ENCODE results near the gene TBX6. TPM values are rescaled to one million over a fixed set of nuclear protein-coding genes. Genes with fewer than 3 reads are reported as not detected.

Gene TBX6
- polyA plus RNA-seq, 3 donors: 1.1 to 1.7 (median 1.5) TPM

GRCh38 chr16:30070490-30070889 lies 21.2 kb downstream of the TBX6 start:
- no peak for DNase-seq (ENCODE audit: extremely low read depth in 1 of 11, low read depth in 9 of 11, low spot score in 4 of 11)

GRCh38 chr16:30069611-30070462 lies 21.9 kb downstream of the TBX6 start:
- no peak for DNase-seq (ENCODE audit: extremely low read depth in 1 of 11, low read depth in 9 of 11, low spot score in 4 of 11)

GRCh38 chr16:30068750-30069610 lies 22.7 kb downstream of the TBX6 start:
- DNase-seq (ENCODE audit: extremely low read depth in 1 of 11, low read depth in 9 of 11, low spot score in 4 of 11): no peak

- no peak for DNase-seq (ENCODE audit: extremely low read depth in 1 of 11, low read depth in 9 of 11, low spot score in 4 of 11)
These were observed 23.4 kb downstream of the TBX6 start for GRCh38 chr16:30068333-30068732.

GRCh38 chr16:30067584-30067916 lies 24.2 kb downstream of the TBX6 start:
- DNase-seq (ENCODE audit: extremely low read depth in 1 of 11, low read depth in 9 of 11, low spot score in 4 of 11): no peak

- DNase-seq (ENCODE audit: extremely low read depth in 1 of 11, low read depth in 9 of 11, low spot score in 4 of 11): no peak
These were observed 24.8 kb downstream of the TBX6 start for GRCh38 chr16:30066761-30067583.

- peak in 1 of 11 donors; percentile 38 for DNase-seq (ENCODE audit: extremely low read depth in 1 of 11, low read depth in 9 of 11, low spot score in 4 of 11)
These were observed 25.6 kb downstream of the TBX6 start for GRCh38 chr16:30065943-30066760.

GRCh38 chr16:30065102-30065942 lies 26.4 kb downstream of the TBX6 start, which contains the start of gene ALDOA:
Gene ALDOA (plus strand): TSS chr16:30065760. CDS start chr16:30066898, 1,138 bp downstream.
- peak; percentile 89 to 97 (median 95) for DNase-seq (ENCODE audit: extremely low read depth in 1 of 11, low read depth in 9 of 11, low spot score in 4 of 11)

GRCh38 chr16:30064729-30065101 lies 27.0 kb downstream of the TBX6 start:
- no peak for DNase-seq (ENCODE audit: extremely low read depth in 1 of 11, low read depth in 9 of 11, low spot score in 4 of 11)

- peak in 7 of 11 donors; percentile 47 to 70 (median 66) for DNase-seq (ENCODE audit: extremely low read depth in 1 of 11, low read depth in 9 of 11, low spot score in 4 of 11)
These were observed 27.6 kb downstream of the TBX6 start for GRCh38 chr16:30063893-30064728.

GRCh38 chr16:30063278-30063892 lies 28.3 kb downstream of the TBX6 start:
- DNase-seq (ENCODE audit: extremely low read depth in 1 of 11, low read depth in 9 of 11, low spot score in 4 of 11): no peak

- DNase-seq (ENCODE audit: extremely low read depth in 1 of 11, low read depth in 9 of 11, low spot score in 4 of 11): no peak
These were observed 30.7 kb downstream of the TBX6 start for GRCh38 chr16:30060836-30061554.

GRCh38 chr16:30060346-30060745 lies 31.4 kb downstream of the TBX6 start:
- DNase-seq (ENCODE audit: extremely low read depth in 1 of 11, low read depth in 9 of 11, low spot score in 4 of 11): no peak

GRCh38 chr16:30054959-30055553 lies 36.7 kb downstream of the TBX6 start:
- no peak for DNase-seq (ENCODE audit: extremely low read depth in 1 of 11, low read depth in 9 of 11, low spot score in 4 of 11)

GRCh38 chr16:30054451-30054850 lies 37.3 kb downstream of the TBX6 start:
- DNase-seq (ENCODE audit: extremely low read depth in 1 of 11, low read depth in 9 of 11, low spot score in 4 of 11): no peak

Measured in renal cortex interstitium (tissue), 11 donors.